T-cell (primary cell): ENCODE results near the gene JAKMIP1. TPM values are rescaled to one million over a fixed set of nuclear protein-coding genes. Genes with fewer than 3 reads are reported as not detected.
"Not testable (repeated sequence)": the region's sequence is repeated elsewhere in the genome, so short reads cannot be mapped to it uniquely, and the experiment has no call there.

Experiments
- ATAC-seq, 4 experiments: fragments of 200-7000 bp in 3 of 4; fragments of 150-1000 bp in 1 of 4; cut with Tn5 transposase; replicated peaks in 1 of 4; 1 replicate in 3 of 4; 2 replicates in 1 of 4; pipeline ENCODE4 v1.10.0; 2021; ENCODE audit warnings: moderate library complexity in 3 of 4, mild to moderate bottlenecking in 2 of 4, moderate number of reproducible peaks in 1 of 4
- CTCF ChIA-PET, 2 donors: fragments of 300-600 bp; sonication (Branson Sonifier 250); formaldehyde crosslinking; loops; one replicate each; lab custom pipeline; 2022; ENCODE audit warnings: antibody characterized with exemption in 2 of 2; lab: Charles Lee
- POLR2A ChIA-PET, 2 donors: fragments of 300-600 bp; sonication (Branson Sonifier 250); formaldehyde crosslinking; loops; one replicate each; lab custom pipeline; 2022; ENCODE audit warnings: antibody characterized with exemption in 2 of 2; lab: Charles Lee
- DNase-seq, 35 experiments: peaks; one replicate each; pipeline versions ENCODE4 v3.0.0 to v3.0.0-alpha.2; 2013 to 2023
- H3K27ac ChIP-seq: one replicate; pipeline ENCODE4 v1.5.1; 2013; ENCODE audit warnings: low read length
- H3K27me3 ChIP-seq, 2 experiments: replicated peaks in 1 of 2; 1 replicate in 1 of 2; 2 replicates in 1 of 2; pipeline versions ENCODE4 v1.6.1 to v1.7.0; 2013; ENCODE audit warnings: low read length in 1 of 2, mixed read lengths in 1 of 2; ENCODE audit not compliant: control insufficient read depth in 2 of 2, insufficient read depth in 2 of 2; ENCODE audit errors: extremely low read depth in 1 of 2
- H3K36me3 ChIP-seq, 2 donors: 1 replicate in 1 of 2; 2 replicates in 1 of 2; pipeline versions ENCODE4 v1.6.1 to v1.7.0; 2013; ENCODE audit warnings: low read length in 1 of 2; ENCODE audit not compliant: control insufficient read depth in 2 of 2, insufficient read depth in 1 of 2; ENCODE audit errors: extremely low read depth in 1 of 2
- H3K4me1 ChIP-seq, 2 experiments: 1 replicate in 1 of 2; 2 replicates in 1 of 2; pipeline versions ENCODE4 v1.6.1 to v1.7.0; 2013; ENCODE audit warnings: low read length in 2 of 2, mixed read lengths in 1 of 2; ENCODE audit not compliant: insufficient read depth in 2 of 2, control insufficient read depth in 1 of 2; ENCODE audit errors: extremely low read depth in 1 of 2
- H3K4me3 ChIP-seq, 2 donors: 1 replicate in 1 of 2; 2 replicates in 1 of 2; pipeline versions ENCODE4 v1.5.1 to v1.7.0; 2013; ENCODE audit warnings: mild to moderate bottlenecking in 2 of 2, low read length in 1 of 2, moderate library complexity in 1 of 2; ENCODE audit not compliant: control insufficient read depth in 1 of 2; ENCODE audit errors: extremely low read depth in 1 of 2
- H3K9me3 ChIP-seq: 2 replicates; pipeline ENCODE4 v1.7.0; 2013
- H3K27ac Mint-ChIP-seq, 2 donors: one replicate each; pipeline ENCODE4 v1.8.0; 2020 to 2021; ENCODE audit warnings: mild to moderate bottlenecking in 2 of 2, mixed read lengths in 2 of 2
- H3K27me3 Mint-ChIP-seq, 2 donors: one replicate each; pipeline ENCODE4 v1.8.0; 2021 to 2022; ENCODE audit warnings: mixed read lengths in 2 of 2
- H3K36me3 Mint-ChIP-seq: one replicate; pipeline ENCODE4 v1.8.0; 2021; ENCODE audit warnings: mixed read lengths
- H3K4me1 Mint-ChIP-seq, 3 donors: one replicate each; pipeline ENCODE4 v1.8.0; 2020 to 2022; ENCODE audit warnings: mixed read lengths in 3 of 3, mild to moderate bottlenecking in 1 of 3
- H3K4me3 Mint-ChIP-seq, 3 donors: one replicate each; pipeline ENCODE4 v1.8.0; 2020 to 2022; ENCODE audit warnings: mild to moderate bottlenecking in 3 of 3, mixed read lengths in 3 of 3, moderate library complexity in 3 of 3
- H3K9me3 Mint-ChIP-seq, 3 donors: one replicate each; pipeline ENCODE4 v1.8.0; 2020 to 2022; ENCODE audit warnings: mixed read lengths in 3 of 3
- WGBS: methylation state at CpG from one replicate; pipeline ENCODE4 v1.1.5; 2013; ENCODE audit warnings: missing lambda C conversion rate; ENCODE audit not compliant: insufficient coverage; 5-methylcytosine and 5-hydroxymethylcytosine counted together
- total RNA-seq, 35 experiments: library from RNA in 6 of 35; stranded (reverse) in 6 of 35; fragments of 120-200 nt in 1 of 35; gene quantifications; one replicate each; pipeline versions ENCODE4 v1.2.1 to v1.2.4 and lab custom pipeline; 2013 to 2026

Gene JAKMIP1
- total RNA-seq, 5 donors from 2014 or later (not counting 1 experiment from before 2014, with no cell fraction given) = 3.5 to 14.0 (median 6.1) TPM

- POLR2A ChIA-PET = no interaction called here
- no peaks in the 10 kb centered on the region for H3K9me3 Mint-ChIP-seq
- Histone ChIP-seq H3K27ac (no peak overlapping the region), H3K9me3 (no peaks in the 10 kb centered on the region), H3K27me3 (peaks cover 0 to 19% of the 10 kb centered on the region in 2 experiments), H3K4me1 (no peaks in the 10 kb centered on the region), H3K4me3 (no peak overlapping the region), H3K36me3 (no peaks in the 10 kb centered on the region)
- ATAC-seq (no peak), DNase-seq (no peak)
- peaks cover 26 to 43% of the 10 kb centered on the region in 2 donors for H3K27me3 Mint-ChIP-seq
- WGBS = 93% methylated on average over 16 of the region's 19 CpGs
- H3K4me3 Mint-ChIP-seq = no peak overlapping the region
- peaks cover 0 to 7% (median 2%) of the 10 kb centered on the region in 3 donors for H3K4me1 Mint-ChIP-seq
- H3K36me3 Mint-ChIP-seq = no peaks in the 10 kb centered on the region
- H3K27ac Mint-ChIP-seq = no peak overlapping the region
- CTCF ChIA-PET = no interaction called here
These were observed 191.5 kb downstream of the JAKMIP1 start for GRCh38 chr4:6008766-6009385.

GRCh38 chr4:6008092-6008551, 192.2 kb downstream of the JAKMIP1 start:
- H3K27me3 Mint-ChIP-seq = peaks cover 26 to 43% of the 10 kb centered on the region in 2 donors
- Histone ChIP-seq H3K36me3 (no peaks in the 10 kb centered on the region), H3K27me3 (peaks cover 0 to 19% of the 10 kb centered on the region in 2 experiments), H3K27ac (no peak overlapping the region), H3K4me3 (no peak overlapping the region), H3K9me3 (no peaks in the 10 kb centered on the region), H3K4me1 (no peaks in the 10 kb centered on the region)
- H3K27ac Mint-ChIP-seq = no peak overlapping the region
- peaks cover 0 to 7% (median 2%) of the 10 kb centered on the region in 3 donors for H3K4me1 Mint-ChIP-seq
- CTCF ChIA-PET = no interaction called here
- DNase-seq = no peak
- ATAC-seq = no peak
- no peaks in the 10 kb centered on the region for H3K9me3 Mint-ChIP-seq
- H3K4me3 Mint-ChIP-seq = no peak overlapping the region
- H3K36me3 Mint-ChIP-seq = no peaks in the 10 kb centered on the region
- POLR2A ChIA-PET = no interaction called here
- WGBS = 42% methylated on average over 54 of the region's 54 CpGs

GRCh38 chr4:6005175-6005574, 195.2 kb downstream of the JAKMIP1 start:
- no peak overlapping the region for H3K4me3 Mint-ChIP-seq
- Histone ChIP-seq H3K36me3 (no peaks in the 10 kb centered on the region), H3K4me1 (no peaks in the 10 kb centered on the region), H3K9me3 (no peaks in the 10 kb centered on the region), H3K27me3 (peaks cover 0 to 13% of the 10 kb centered on the region in 2 experiments), H3K4me3 (no peak overlapping the region), H3K27ac (no peak overlapping the region)
- WGBS = 83% methylated on average over 3 of the region's 4 CpGs
- ChIA-PET POLR2A (no interaction called here), CTCF (no interaction called here)
- ATAC-seq (no peak), DNase-seq (no peak)
- no peaks in the 10 kb centered on the region for H3K9me3 Mint-ChIP-seq
- no peak overlapping the region for H3K27ac Mint-ChIP-seq
- peaks cover 14 to 29% of the 10 kb centered on the region in 2 donors for H3K27me3 Mint-ChIP-seq
- H3K36me3 Mint-ChIP-seq = no peaks in the 10 kb centered on the region
- H3K4me1 Mint-ChIP-seq = no peaks in the 10 kb centered on the region

GRCh38 chr4:6003485-6003884, 196.9 kb downstream of the JAKMIP1 start:
- H3K4me1 Mint-ChIP-seq, H3K27ac Mint-ChIP-seq, H3K36me3 Mint-ChIP-seq, H3K27ac ChIP-seq, H3K27me3 ChIP-seq, ATAC-seq, H3K9me3 Mint-ChIP-seq, H3K4me3 Mint-ChIP-seq, H3K4me3 ChIP-seq, DNase-seq, H3K4me1 ChIP-seq, CTCF ChIA-PET, H3K9me3 ChIP-seq, H3K36me3 ChIP-seq, POLR2A ChIA-PET: not testable (repeated sequence)
- H3K27me3 Mint-ChIP-seq = peaks cover 4 to 17% of the 10 kb centered on the region in 2 donors
- 78% methylated on average over 1 of the region's 1 CpG for WGBS

GRCh38 chr4:6002926-6003325, 197.4 kb downstream of the JAKMIP1 start:
- peaks cover 4 to 15% of the 10 kb centered on the region in 2 donors for H3K27me3 Mint-ChIP-seq
- H3K27ac Mint-ChIP-seq = no peak overlapping the region
- no peak overlapping the region for H3K4me3 Mint-ChIP-seq
- no peak for ATAC-seq
- H3K4me1 Mint-ChIP-seq = peaks cover 0 to 4% (median 0%) of the 10 kb centered on the region in 3 donors
- WGBS = 72% methylated on average over 2 of the region's 3 CpGs
- H3K9me3 Mint-ChIP-seq = no peaks in the 10 kb centered on the region
- Histone ChIP-seq H3K27ac (no peak overlapping the region), H3K36me3 (no peaks in the 10 kb centered on the region), H3K4me3 (no peak overlapping the region), H3K27me3 (peaks cover 0 to 7% of the 10 kb centered on the region in 2 experiments), H3K4me1 (peaks cover 0 to 3% of the 10 kb centered on the region in 2 experiments), H3K9me3 (no peaks in the 10 kb centered on the region)
- no peak for DNase-seq
- POLR2A ChIA-PET = no interaction called here
- no peaks in the 10 kb centered on the region for H3K36me3 Mint-ChIP-seq
- CTCF ChIA-PET = no interaction called here

GRCh38 chr4:6002492-6002833, 197.9 kb downstream of the JAKMIP1 start:
- Histone ChIP-seq H3K4me3 (no peak overlapping the region), H3K27ac (no peak overlapping the region), H3K27me3 (peaks cover 0 to 7% of the 10 kb centered on the region in 2 experiments), H3K9me3 (no peaks in the 10 kb centered on the region), H3K4me1 (peaks cover 0 to 3% of the 10 kb centered on the region in 2 experiments), H3K36me3 (no peaks in the 10 kb centered on the region)
- H3K4me3 Mint-ChIP-seq = no peak overlapping the region
- H3K36me3 Mint-ChIP-seq = no peaks in the 10 kb centered on the region
- CTCF ChIA-PET = no interaction called here
- DNase-seq (no peak), ATAC-seq (no peak)
- H3K27me3 Mint-ChIP-seq = peaks cover 4 to 13% of the 10 kb centered on the region in 2 donors
- POLR2A ChIA-PET = no interaction called here
- no peak overlapping the region for H3K27ac Mint-ChIP-seq
- peaks cover 0 to 4% (median 0%) of the 10 kb centered on the region in 3 donors for H3K4me1 Mint-ChIP-seq
- no peaks in the 10 kb centered on the region for H3K9me3 Mint-ChIP-seq
- WGBS = 81% methylated on average over 3 of the region's 5 CpGs
